ENCODE results near the gene ARHGEF6.

- TF ChIP-seq CTCF (IDR thresholded peaks at IDR 0.05) (no peak), POLR2A (IDR thresholded peaks at IDR 0.05) (no peak), EP300 (IDR thresholded peaks at IDR 0.05) (no peak)
These were observed 65.8 kb downstream of the ARHGEF6 start for GRCh38 chrX:136714626-136715599.

All from tibial nerve (tissue), 4 donors.